HUDEP-2 (cell line): ENCODE data around the gene HMG20B.
"Not testable (repeated sequence)": the region's sequence is repeated elsewhere in the genome, so short reads cannot be mapped to it uniquely, and the experiment has no call there.

ENCODE experiments used
- DNase-seq, 76 experiments: peaks; one replicate each; lab custom pipeline; 2025; ENCODE audit not compliant: unreplicated experiment in 76 of 76; lab: John Stamatoyannopoulos, UW

Gene HMG20B

DNA sequence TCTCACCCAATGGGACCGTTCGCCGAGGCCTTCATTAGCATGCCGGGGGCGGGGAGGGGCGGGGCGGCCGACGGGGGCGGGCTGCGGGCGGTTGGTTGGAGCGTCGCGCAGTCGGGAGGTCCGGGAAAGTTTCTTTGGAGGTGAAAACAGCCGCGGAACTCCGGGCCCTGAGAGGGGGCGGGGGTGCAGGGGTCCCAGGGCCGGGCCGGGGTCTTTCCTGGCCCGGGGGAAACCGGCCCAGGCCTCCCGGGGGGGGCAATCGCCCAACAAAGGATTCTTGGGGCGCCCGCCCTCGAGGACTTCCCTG is at the start of gene HMG20B:
Gene HMG20B, plus strand, starts transcription at position 90 of the 307 bp plus-strand sequence. CDS start 366 bp downstream, outside the sequence.
- DNase-seq, result no peak

GRCh38 chr19:3523361-3524077 is 49.2 kb upstream of the HMG20B start:
- DNase-seq, result no peak

DNA sequence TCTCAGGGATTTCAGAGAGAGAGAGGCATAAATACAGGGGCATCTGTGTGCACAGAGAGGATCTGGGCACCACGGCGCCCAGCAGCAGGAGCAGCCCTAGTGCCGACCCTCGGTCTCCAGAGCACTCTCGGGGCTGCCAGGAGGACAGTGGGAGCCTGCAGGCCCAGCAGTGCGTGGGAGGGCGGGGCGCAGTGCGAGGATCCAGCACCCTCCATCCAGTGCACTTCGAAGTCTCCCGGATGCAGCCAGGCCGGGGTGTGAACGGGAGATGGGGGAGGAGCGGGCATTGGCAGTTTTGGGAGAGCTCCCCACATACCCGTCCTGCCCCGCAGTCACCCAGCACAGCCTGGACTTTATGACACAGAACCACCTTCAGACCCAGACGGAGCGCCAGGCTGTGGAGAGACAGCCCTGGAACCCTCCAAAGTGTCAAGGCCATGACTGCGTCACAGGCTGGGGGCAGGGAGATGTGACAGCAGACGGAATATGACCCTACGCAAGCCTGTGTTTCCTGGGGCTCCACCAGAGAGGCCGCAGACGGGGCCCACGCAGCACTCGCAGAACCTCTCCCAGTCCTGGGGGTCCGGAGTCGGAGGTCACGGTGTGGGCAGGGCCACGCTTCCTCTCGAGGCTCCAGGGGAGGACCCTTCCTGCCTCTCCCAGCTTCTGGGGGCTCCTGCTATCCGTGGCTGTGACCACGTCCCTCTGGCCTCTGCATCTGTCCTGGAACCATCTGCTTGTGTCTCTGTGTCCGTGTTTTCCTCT is 48.5 kb upstream of the HMG20B start:
- DNase-seq, result no peak

GRCh38 chr19:3524904-3525451 is 47.8 kb upstream of the HMG20B start:
- no peak for DNase-seq

- DNase-seq, result no peak
These were observed 46.1 kb upstream of the HMG20B start for GRCh38 chr19:3526507-3527237.

GRCh38 chr19:3527238-3527910 is 45.4 kb upstream of the HMG20B start:
- DNase-seq, result no peak

DNA sequence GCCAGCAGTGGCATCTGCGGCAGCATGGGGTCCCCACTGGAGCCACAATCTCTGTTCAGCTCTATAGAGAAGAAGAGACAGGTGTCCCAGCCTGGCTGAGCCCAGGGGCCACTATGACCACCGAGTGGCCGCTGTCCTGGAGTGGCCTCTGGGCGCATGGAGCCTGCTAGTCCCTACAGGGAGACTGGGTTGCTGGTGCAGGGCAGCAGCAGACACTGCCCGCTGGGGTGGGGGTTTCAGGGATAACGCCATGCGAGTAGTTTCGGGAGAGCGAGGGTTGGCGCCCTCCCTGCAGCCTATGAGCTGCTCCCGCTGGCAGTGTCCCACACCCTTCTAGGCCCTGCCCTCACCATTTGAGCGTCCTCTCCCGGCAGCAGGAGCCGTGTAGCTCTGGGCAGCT is 44.7 kb upstream of the HMG20B start:
- no peak for DNase-seq

GRCh38 chr19:3528539-3529211 is 44.1 kb upstream of the HMG20B start:
- DNase-seq, result no peak

DNA sequence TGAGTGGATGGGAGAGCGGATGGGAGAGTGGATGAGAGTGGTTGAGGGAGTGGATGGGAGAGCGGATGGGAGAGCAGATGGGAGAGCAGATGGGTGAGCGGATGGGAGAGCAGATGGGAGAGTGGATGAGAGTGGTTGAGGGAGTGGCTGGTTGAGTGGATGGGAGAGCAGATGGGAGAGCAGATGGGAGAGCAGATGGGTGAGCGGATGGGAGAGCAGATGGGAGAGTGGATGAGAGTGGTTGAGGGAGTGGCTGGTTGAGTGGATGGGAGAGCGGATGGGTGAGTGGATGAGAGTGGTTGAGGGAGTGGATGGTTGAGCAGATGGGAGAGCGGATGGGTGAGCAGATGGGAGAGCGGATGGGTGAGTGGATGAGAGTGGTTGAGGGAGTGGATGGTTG is 43.4 kb upstream of the HMG20B start:
- DNase-seq, result not testable (repeated sequence)

- no peak for DNase-seq
These were observed 42.4 kb upstream of the HMG20B start for GRCh38 chr19:3530389-3530788.

GRCh38 chr19:3531716-3532115 is 41.0 kb upstream of the HMG20B start:
- DNase-seq, result no peak

DNA sequence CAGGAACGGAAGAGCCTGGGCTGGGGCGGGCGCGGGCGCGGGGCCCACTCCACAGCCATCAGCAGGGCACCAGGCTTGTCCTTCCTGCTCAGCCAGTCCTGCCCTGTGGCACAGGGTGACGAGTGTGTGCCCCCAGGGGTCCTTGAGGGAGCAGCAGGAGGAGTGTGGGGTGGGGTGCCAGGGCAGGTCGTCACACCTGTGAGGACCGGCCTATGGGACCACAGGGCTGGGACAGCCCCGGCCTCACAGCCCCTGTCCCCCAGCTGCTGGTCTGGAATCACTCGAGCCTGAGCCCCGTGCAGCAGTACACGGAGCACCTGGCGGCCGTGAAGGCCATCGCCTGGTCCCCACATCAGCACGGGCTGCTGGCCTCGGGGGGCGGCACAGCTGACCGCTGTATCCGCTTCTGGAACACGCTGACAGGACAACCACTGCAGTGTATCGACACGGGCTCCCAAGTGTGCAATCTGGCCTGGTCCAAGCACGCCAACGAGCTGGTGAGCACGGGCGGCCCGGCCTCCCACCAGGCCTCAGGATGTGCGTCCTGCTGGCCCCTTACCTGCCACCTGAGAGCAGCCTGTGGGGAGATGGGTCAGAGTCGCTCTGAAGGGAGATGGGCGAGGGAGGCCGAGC is 40.5 kb upstream of the HMG20B start:
- no peak for DNase-seq

DNA sequence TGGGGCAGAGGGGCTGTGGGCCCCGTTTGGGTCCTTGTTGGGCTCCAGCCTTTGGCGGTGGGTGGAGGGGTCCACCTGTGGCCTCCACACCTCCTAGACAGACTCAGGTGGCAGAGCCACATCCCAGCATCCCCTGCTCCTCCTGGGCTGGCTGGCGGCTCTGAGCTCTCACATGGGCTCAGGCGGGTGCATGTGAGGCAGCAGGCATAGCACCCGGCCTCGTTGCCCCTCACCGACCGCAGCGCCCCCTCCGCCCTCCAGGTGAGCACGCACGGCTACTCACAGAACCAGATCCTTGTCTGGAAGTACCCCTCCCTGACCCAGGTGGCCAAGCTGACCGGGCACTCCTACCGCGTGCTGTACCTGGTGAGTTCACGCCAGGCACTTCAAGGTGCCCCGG is 39.7 kb upstream of the HMG20B start:
- no peak for DNase-seq

GRCh38 chr19:3533563-3534216 is 39.1 kb upstream of the HMG20B start:
- DNase-seq, result no peak

DNA sequence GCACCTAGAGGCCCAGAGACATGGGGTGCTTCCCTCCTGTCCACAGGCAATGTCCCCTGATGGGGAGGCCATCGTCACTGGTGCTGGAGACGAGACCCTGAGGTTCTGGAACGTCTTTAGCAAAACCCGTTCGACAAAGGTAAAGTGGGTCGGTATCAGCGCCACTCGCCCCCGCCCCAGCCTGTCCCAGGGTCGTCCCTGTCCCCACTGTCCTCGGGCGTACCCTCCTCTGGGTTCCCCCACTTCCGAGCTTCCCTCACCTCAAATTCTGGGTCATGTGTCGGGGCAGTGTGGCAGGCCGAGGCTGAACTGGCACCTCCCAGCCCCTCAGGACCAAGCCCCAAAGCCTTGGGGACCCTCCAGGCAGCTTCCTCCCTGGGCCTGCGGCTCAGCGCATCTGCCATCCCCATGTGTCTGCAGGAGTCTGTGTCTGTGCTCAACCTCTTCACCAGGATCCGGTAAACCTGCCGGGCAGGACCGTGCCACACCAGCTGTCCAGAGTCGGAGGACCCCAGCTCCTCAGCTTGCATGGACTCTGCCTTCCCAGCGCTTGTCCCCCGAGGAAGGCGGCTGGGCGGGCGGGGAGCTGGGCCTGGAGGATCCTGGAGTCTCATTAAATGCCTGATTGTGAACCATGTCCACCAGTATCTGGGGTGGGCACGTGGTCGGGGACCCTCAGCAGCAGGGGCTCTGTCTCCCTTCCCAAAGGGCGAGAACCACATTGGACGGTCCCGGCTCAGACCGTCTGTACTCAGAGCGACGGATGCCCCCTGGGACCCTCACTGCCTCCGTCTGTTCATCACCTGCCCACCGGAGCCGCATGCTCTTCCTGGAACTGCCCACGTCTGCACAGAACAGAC is 38.1 kb upstream of the HMG20B start:
- DNase-seq, result no peak

- DNase-seq, result no peak
These were observed 37.6 kb upstream of the HMG20B start for GRCh38 chr19:3535235-3535535.

GRCh38 chr19:3535563-3535965 is 37.2 kb upstream of the HMG20B start:
- DNase-seq, result no peak

DNA sequence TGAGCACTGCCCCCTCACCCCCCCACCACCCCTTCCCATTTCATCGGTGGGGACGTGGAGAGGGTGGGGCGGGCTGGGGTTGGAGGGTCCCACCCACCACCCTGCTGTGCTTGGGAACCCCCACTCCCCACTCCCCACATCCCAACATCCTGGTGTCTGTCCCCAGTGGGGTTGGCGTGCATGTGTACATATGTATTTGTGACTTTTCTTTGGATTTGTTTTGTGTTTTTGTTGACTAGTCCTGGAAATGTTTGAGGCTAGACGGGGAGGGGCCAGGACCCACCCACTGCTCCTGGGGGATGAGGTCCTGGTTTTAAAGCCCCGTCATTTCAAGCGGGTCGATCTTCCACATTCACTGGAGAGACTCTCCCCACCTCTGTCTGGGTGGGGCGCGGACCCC is 36.8 kb upstream of the HMG20B start:
- DNase-seq, result no peak
